HG02798 (cell line): ENCODE data around the gene ROPN1B.

Source experiments
- ATAC-seq: cut with Tn5 transposase; IDR thresholded peaks from one replicate; pipeline ENCODE4 v1.9.1; 2021; ENCODE audit warnings: mild to moderate bottlenecking; ENCODE audit not compliant: unreplicated experiment, poor library complexity

ROPN1B gene

DNA sequence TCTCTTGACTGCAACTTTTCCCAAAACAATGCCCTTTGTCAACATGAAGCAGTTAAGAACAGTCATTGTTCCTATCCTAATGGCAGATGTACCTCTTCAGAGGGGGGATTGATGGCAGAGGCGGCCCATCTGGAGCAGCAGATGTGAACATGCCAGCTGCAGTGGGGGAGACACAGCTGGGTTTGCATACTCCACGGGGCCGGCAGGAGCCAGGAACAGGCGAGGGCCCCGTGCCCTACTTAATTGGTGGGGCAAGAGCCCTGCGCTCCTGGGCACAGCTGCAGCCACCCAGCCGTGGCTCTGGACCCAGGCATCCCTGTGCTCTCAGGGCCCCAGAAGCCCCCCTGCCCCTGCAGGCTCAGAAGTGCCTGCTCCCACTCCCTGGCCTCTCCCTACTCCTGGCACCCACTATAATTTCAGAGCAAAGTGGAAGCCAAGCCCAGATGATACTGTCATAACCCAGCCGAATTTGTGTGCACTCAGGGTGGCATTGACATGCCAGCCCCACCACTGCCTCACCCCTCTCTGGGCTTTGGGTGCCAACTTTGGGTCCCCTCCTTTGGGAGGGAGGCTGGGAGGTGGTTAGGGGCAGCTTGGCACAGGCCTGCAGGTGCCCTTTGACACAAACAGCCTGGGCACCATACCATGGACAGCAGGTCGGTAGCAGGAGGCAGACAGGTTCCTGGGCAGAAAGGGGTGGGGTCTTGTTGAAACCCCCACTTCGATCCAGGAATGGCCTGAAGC is 34.6 kb downstream of the ROPN1B start:
- ATAC-seq, result no peak

DNA sequence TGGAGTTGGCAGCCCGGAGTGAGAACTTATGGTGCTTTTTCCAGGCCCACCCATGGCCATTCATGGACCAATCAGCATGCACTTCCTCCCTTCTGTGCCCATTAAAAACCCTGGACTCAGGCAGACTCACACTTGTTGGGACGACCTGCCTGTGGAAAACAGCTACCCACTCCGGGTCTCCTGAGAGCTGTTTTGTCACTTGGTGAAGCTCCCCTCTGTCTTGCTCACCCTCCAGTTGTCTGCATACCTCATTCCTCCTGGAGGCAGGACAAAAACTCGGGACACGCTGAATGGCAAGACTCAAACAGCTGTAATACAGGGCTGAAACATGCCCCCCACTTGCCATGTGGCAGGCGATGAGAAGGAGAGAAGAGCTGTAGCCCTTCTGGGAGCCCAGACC is 35.2 kb downstream of the ROPN1B start:
- ATAC-seq, result no peak

DNA sequence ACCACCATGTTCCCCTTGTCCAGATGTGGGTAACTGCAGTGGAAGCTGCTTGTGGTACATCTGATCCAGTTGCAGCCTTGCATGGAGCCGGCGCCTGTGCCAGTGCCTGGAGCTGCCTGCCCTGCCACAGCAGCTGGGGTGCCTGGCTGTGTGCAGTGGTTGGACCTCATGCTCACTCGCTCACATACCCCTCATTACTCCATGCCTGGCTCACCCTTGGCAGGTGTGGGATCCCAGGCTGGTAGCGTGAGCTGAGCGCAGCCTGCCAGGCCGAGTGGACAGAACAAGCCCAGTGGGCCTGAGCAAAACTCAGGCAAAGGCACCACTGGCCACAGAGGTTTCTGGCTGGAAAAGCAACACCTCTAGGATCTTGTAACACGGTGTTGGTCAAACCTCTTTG is 35.7 kb downstream of the ROPN1B start:
- no peak for ATAC-seq

DNA sequence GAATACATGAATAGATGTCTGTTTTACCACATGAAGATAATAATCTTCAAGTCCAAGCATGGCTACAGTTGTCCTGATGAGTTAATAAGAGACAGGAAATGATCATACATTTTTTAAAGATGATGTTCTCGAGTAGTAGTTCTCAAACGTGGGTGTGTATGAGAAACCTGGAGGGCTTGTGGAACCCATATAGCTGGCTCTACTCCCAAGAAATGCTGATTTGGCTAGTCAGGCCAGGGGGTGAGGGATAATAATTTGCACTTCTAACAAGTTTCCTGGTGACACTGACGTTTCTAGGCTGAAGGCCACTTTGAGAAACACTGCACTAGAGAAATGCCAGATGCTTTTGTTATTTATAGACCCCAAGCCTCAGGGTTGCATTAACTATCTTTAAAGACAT is 37.0 kb downstream of the ROPN1B start:
- ATAC-seq, result no peak

DNA sequence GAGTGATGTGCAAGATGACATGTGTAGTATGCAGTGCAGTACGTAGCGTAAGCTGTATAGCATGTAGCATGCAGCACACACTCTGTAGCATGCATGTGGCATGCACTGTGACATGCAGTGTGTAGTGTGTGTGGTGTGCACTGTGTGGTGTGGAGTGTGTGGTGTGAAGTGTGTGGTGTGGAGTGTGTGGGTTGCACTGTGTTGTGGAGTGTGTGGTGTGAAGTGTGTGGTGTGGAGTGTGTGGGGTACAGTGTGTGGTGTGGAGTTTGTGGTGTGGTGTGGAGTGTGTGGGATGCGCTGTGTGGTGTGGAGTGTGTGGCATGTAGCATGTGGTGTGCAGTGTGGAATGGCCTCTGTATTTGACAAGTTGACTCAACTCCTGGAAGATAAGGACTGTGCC is 39.2 kb downstream of the ROPN1B start:
- ATAC-seq, result no peak

DNA sequence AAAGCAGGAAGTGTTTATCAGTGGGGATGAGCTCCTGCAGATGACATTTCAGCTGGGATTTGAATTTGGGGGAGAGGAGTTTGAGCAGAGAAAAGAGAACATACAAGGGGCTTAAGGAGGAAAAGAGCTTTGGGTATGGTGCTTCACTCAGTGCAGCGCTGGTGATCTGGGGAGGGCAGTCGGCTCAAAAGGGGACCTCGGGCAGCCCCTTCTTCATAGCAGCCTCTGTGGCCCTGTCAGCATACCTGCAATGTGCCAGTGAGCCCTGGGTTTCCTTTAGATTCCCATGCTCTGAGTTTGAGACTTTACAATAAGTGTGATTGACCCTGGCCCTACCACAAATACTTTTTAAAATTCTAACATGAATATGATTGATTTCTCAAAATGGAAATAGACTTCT is 40.2 kb downstream of the ROPN1B start:
- ATAC-seq, result no peak

DNA sequence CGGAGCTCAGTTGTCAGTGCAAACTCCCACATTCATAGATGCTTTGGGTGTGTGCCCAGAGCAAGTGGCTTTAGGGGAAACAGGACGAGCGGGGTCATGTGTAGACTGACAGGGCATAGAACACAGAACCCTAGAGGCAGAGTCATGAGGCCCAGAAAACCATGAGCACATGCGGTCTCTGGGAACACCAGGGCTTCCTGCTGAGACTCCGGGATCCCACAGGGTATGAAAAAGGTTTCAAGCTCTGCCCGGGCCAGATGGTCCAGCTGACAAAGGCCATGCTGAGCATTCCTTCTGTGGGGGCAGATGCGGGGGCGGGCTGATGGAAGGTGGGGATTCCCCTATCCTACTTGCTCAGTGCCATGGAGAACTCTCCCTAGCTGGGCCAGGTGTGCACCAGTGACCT is 44.8 kb downstream of the ROPN1B start:
- ATAC-seq, result no peak

DNA sequence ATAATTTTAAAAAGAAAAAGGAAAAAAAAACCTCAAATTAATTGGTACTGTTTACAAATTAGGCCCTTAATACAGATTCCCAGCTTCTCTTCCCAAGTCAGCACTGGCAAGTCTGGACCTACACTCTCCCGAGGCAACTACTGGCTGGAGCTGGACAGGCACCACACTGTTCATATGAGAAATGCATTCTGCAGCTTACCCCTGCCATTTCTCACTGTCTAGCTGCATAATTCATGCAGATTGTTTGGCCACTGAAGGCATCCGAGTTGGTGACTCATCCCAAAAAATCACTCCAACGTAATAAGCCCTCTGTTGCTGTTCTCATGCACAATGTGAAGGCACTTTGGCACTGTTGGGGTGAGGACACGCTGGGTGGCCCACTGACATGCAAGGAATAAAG is 45.3 kb downstream of the ROPN1B start:
- ATAC-seq, result no peak

DNA sequence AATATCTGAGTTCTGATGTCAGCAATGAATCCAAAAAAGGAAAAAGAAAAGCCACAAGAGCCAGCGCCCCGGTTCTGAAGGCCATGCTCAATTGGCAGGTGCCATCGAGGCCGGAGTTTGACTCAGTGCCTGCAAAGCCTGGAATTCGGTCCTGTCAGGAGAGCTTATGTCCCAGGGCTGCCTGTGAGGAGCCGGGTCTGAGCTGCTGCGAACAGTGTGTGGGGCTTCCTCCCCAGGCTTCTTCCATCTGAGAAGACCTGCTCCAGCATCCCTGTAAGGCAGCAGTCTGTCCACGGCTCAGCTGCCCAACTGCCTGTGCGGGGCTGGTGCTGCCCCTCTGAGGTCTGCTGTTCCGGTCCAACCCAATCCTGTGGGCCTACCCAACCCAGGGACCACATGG is 46.1 kb downstream of the ROPN1B start:
- ATAC-seq, result no peak

DNA sequence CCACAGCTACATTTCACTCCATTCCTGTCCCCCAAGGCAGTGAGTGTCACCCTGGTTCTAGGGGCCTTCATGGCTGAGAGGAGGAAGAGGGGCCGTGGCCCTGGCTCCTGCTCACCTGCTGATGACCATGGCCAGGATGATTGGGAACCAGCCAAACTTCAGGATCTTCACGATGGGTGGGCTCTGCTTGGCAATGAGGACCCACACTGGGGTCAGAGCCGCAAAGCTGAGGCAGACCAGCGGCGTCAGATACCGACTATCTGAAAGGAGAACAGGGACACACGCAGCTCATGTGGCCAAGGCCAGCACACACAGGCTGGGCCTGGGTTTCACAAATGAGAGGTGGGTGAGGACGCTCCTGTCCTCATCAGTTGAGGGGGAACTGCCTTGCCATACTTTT is 47.6 kb downstream of the ROPN1B start:
- ATAC-seq, result no peak

DNA sequence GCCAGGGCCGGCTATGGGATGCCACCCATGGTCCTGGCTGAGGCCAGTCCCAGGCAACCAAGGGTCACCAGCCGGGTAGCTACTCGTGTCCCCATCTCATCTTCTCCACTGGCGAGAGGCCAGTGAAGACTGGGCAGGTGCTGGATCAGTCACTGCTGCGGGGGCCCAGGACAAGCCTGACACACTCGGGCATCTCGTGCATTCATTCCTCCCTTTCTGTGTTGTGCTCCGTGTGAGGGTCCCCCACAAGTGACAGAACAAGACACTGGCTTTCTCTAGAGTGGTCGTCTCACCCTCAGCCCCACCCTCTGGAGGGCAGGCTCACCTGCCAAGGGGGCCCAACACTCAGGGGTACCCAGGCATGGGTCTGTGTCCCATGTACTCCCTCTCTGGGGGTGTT is 48.4 kb downstream of the ROPN1B start:
- ATAC-seq, result no peak

DNA sequence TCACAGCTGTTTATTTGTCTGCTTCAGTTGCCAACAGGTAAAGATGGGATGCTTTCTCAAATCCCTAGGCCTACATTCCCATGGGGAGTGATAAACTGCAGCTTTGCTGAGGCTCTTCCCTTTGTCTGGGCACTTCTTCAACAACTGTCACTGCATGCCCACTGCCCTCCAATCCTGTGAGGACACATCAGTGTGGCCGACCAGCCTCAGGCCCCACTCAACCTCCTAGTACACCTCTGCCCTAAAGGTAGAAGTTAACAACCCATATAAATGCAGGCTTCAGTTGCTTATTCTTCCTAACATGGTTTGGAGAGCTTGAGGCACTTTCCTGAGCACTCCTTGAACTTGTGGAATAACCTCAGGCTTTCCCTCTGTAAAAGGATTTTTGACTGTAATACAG is 49.6 kb downstream of the ROPN1B start:
- ATAC-seq, result no peak

DNA sequence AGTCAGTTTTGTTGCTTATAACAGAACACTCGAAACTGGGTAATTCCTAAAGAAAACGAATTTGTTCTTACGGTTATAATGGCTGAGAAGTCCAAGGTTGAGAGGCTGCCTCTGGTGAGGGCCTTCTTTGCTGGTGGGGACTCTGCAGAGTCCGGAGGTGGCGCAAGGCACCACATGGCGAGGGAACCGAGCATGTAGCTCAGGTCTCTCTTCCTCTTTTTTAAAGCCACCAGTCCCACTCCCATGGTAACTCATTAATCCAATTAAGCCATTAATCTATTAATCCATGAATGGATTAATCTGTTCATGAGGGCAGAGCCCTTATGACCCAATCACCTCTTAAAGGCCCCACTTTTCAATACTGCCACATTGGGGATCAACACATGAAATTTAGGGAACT is 50.0 kb downstream of the ROPN1B start:
- no peak for ATAC-seq

DNA sequence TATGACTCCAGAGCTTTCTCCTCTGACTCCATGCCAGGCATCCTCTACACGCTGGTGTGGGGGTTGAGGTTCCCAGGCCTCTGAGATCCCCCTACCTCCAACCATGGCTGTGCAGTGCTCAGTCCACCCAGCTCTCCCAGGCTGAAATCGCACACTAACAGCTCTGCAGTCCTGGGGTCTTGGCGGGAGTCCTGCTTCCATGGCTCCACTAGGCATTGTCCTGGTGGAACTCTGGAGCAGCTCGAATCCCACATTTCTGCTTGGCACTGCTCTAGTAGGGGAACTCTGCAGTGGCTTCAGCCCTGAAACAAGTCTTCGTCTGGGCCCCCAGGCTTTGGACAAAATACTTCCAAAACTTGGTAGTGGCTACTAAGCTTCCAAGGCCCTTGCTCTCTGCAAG is 50.7 kb downstream of the ROPN1B start:
- ATAC-seq, result no peak

DNA sequence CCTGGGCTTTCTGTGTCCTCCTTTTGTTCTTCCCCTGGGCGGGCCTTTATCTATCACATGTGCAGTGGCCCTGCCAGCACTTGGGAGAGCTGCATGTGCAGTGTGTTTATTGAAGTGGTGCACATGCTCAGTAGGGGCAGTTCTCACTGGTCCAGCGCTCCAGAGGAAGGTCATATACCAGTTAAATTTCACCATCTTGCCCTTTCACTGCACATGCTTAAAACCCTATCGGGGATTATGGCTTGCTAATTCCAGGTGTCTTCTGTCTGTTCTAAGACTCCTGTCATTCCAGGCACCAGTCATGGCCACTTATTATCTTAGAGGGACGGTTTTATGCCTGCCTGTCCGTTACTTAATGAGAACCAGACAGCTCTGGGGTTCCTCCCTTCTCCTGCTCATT is 52.2 kb downstream of the ROPN1B start:
- no peak for ATAC-seq

DNA sequence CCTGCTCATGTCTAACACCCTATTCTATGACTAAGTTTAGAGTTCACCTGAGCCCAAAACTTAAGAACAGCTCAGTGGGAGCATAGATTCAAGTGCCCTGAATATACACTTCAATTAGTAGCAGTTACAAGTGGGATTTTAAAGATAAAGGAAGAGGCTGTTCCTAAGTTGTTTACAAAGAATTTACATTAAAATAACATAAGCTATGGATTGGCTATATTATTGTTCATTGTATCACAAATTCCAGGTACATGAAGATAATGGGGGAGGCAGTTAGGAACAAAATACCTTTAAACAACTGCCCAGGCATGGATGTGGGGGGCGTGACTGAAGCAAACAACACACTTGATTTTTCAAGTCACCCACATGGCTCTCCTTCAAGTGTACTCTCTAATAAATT is 52.7 kb downstream of the ROPN1B start:
- no peak for ATAC-seq

DNA sequence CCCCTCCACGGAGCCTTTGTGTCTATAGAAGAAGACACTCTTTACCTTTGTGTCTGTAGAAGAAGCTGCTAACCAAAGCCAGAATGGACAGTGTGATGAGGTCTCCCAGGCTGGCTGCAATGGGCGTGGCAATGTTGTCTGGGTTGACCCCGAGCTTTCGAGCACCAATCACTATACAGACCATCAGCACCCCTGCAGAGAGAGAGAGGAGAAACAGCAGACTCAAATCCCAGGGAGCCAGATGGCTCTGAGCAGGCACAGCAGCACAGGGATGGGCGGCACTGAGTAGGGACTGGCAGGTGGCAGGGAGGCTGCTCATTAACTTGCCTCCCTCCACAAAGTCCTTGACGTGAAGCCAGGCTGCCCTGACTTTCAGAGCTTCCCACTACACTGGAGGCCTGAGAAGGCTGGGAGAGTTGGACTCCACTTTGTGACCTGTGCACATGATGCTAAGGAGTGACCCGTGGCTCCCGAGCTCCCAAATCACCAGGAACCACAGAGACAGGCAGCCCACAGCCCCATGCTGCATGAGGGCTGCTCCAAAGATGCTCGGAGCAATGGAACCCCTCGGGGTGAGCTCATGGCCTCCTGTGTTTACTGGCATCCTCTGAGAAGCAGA is 53.9 kb downstream of the ROPN1B start:
- no peak for ATAC-seq

DNA sequence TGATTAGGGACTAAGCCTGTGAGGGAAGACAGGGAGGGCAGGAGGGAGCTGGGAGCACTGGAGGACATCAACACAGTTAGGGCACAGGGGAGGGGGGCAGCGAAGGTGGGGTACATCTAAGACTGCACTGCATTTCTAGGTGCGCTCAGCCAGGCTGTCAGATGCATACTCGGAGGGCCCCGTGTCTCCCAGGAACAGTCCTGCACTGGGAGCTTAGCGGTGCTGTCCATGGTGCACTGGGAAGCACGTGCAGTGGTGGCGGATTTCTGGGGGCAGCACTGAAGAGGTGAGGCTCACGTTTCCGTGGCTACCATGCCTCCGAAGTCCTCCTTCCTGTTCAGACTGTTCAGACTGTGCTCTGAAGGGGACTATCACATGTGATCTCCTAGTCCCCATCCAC is 54.4 kb downstream of the ROPN1B start:
- no peak for ATAC-seq

DNA sequence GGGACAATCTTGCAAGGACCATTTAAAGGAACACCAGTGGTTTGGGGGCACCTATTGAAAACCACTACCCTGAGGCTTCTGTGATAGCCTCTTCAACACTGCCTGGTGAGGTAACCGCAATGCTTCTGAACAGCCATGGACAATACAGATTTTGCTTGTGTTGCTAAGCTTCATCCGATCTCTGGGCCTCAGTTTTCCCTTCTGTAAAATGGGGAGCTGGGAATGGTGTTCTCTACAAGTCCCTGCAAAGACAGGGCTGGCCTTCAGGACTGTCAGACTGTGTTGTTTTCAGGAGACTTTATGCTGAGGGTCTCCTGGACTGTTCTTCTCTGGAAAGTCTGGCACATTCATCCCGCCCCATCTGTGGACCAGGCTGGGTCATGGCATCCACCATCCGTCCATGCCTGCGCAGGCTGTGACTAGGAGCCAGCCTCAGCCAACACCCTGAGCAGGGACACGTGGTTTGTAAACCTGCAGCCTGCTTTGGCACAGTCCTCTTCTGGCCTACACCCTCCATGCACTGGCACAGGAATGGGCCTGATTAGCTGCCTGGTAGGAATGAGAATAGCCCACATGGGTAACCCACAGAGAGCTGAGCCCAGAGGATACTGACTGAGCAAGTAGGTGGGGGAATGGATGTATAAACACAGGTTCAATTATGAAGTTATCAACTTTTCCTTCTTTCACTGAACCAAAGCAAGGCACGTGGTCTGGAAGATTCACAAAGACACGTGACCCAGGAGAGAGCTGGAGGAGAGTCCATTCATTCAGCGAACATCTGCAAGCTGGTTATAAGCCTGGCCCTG is 55.3 kb downstream of the ROPN1B start:
- ATAC-seq, result no peak

DNA sequence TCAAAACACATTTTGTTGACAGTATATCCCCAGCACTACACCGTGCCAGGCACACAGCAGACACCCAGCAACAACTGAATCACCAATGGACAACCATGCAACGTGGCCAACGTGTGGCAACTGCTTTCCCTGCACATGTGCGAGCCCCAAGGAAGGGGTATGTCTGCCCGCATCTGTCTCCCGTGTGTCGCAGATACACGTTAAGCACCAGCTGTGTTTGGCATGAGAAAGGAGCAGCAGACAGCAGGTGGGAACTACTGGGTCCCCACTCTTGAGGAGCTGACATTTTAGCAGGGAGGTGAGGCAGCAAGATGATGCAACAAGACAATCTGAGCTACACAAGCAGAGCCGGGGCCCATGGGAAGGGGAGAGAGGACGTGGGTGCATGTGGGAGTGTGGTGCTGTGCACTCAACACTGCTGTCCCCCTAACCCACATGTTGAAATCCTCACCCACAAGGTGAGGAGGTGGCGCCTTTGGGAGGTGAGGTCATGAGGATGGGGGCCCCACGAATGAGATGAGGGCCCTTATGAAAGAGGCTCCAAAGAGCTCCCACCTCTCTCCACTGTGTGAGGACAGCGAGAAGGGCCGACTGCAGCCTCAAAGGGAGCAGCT is 56.2 kb downstream of the ROPN1B start:
- no peak for ATAC-seq

DNA sequence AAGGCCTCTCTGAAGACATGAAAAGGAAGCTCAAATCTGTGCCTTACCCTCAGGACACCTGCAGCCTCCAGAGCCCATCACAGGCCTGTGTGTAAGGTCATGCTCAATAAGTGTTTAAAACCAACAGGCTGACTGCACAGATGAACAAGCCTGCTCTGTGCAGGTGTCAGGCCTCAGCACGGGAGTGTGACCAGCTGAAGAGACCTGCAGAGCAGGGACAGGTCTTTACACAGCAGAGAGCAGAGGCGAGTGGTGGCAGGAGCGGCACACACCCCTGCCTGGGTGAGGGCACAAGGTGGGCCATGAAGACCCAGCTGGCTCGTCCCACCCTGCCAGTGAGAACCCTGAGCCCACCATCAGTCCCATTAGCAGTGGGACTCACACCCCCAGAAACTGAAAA is 56.9 kb downstream of the ROPN1B start:
- ATAC-seq, result no peak
